TTC549 (cell line): ENCODE results near the gene LMO1.

Experiments used
- FAIRE-seq: peaks from 2 replicates; lab custom pipeline; 2012; peaks lifted over from hg19 to GRCh38; lab: Jason Lieb, UNC

The LMO1 gene

GRCh38 chr11:8263769-8264410 is at the start of gene LMO1:
LMO1 (minus strand) TSS chr11:8263878; CDS start chr11:8263362, 516 bp downstream.
- no peak for FAIRE-seq

GRCh38 chr11:8312986-8313385 is 49.3 kb upstream of the LMO1 start:
- FAIRE-seq = no peak

- FAIRE-seq = no peak
Observed at GRCh38 chr11:8311366-8311765, 47.7 kb upstream of the LMO1 start.

- FAIRE-seq = no peak
Observed at GRCh38 chr11:8310743-8311298, 47.1 kb upstream of the LMO1 start.

GRCh38 chr11:8309862-8310261 is 46.2 kb upstream of the LMO1 start:
- FAIRE-seq = no peak

GRCh38 chr11:8309311-8309710 is 45.6 kb upstream of the LMO1 start:
- FAIRE-seq = no peak

GRCh38 chr11:8307601-8308000 is 43.9 kb upstream of the LMO1 start:
- FAIRE-seq = no peak

- no peak for FAIRE-seq
Observed at GRCh38 chr11:8301622-8302021, 37.9 kb upstream of the LMO1 start.

- no peak for FAIRE-seq
Observed at GRCh38 chr11:8298801-8299786, 35.4 kb upstream of the LMO1 start.

GRCh38 chr11:8297781-8298440 is 34.2 kb upstream of the LMO1 start:
- FAIRE-seq = no peak

GRCh38 chr11:8296872-8297271 is 33.2 kb upstream of the LMO1 start:
- no peak for FAIRE-seq

- no peak for FAIRE-seq
Observed at GRCh38 chr11:8296038-8296649, 32.5 kb upstream of the LMO1 start.

GRCh38 chr11:8294251-8294935 is 30.7 kb upstream of the LMO1 start:
- no peak for FAIRE-seq

GRCh38 chr11:8293171-8293570 is 29.5 kb upstream of the LMO1 start:
- FAIRE-seq = no peak

- FAIRE-seq = no peak
Observed at GRCh38 chr11:8292351-8292750, 28.7 kb upstream of the LMO1 start.

- no peak for FAIRE-seq
Observed at GRCh38 chr11:8291421-8292350, 28.0 kb upstream of the LMO1 start.

- no peak for FAIRE-seq
Observed at GRCh38 chr11:8290081-8290810, 26.6 kb upstream of the LMO1 start.

GRCh38 chr11:8289492-8289918 is 25.8 kb upstream of the LMO1 start:
- FAIRE-seq = no peak

GRCh38 chr11:8288824-8289491 is 25.3 kb upstream of the LMO1 start:
- FAIRE-seq = no peak
